H54 (cell line): ENCODE measurements around the gene CMBL.
"Not testable (repeated sequence)": the region's sequence is repeated elsewhere in the genome, so short reads cannot be mapped to it uniquely, and the experiment has no call there.

Experiments
- DNase-seq: peaks from one replicate; pipeline ENCODE4 v3.0.0; 2011; ENCODE audit warnings: low spot score, mixed read lengths; ENCODE audit not compliant: insufficient read length
- FAIRE-seq: peaks from 3 replicates; lab custom pipeline; 2011; peaks lifted over from hg19 to GRCh38; lab: Jason Lieb, UNC
- POLR2A ChIP-seq: IDR thresholded peaks from 2 replicates; pipeline ENCODE4 v1.6.1; 2011; ENCODE audit warnings: low read depth, mild to moderate bottlenecking, low read length

CMBL gene

DNA sequence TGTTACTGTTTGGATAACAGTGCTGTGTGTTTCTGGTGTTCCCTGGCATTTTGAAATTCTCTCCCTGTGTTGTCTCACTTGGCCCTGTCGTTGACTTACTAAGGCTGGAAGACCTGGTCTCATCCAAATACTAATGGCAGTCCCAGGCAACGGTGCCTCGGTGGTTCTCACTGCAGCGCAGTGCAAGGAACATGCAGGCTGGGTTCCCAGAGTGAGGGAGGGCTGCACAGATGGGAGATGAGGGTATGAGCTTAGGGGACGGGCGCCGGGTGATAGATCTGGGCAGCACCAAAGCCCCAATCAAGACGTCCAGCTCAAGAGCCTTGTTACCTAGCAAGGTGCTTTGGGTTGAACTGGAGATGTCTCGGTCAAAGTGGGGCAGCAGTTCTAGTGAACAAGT lies 46.6 kb downstream of the CMBL start:
- no peak for TF ChIP-seq POLR2A
- FAIRE-seq (no peak), DNase-seq (no peak)

DNA sequence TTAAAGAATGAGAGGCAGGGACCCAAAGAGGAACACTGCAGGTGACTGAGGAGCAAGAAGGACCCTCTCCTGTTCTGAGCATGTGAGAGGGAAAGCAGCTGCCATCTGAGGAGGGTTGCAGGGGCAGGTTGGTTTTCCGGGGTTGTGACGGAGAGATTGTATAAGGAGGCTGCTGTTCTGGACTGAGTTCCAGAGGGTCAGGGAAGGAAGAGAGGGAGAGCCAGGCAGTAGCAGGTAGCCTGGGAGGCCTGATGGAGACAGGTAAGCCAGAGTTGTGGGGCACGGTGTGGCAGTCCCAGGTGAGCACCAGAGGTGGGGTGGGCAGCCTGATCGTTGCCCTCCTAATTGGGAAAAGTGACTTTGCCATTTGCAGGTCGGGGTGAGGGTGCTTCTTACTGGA lies 47.8 kb downstream of the CMBL start:
- DNase-seq (no peak), FAIRE-seq (no peak)
- TF ChIP-seq POLR2A: no peak

DNA sequence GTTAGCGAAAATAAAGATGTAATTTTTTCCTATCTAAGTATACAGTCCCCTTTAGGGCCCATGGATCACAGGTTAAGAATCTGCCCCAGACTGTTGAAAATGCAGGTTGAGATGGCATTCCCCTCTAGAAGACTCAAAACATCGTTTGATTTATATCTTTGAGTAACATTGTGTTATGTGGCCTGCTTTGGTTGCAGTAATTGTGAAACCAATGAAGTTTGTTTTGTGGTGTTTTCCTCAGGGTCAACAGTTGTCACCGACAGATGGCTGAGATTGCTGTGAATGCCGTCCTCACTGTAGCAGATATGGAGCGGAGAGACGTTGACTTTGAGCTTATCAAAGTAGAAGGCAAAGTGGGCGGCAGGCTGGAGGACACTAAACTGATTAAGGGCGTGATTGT lies 49.8 kb downstream of the CMBL start:
- no peak for DNase-seq
- no peak for FAIRE-seq
- no peak for TF ChIP-seq POLR2A

- no peak for DNase-seq
- no peak for TF ChIP-seq POLR2A
- no peak for FAIRE-seq
Measured at GRCh38 chr5:10254686-10255085, 53.0 kb downstream of the CMBL start.

DNA sequence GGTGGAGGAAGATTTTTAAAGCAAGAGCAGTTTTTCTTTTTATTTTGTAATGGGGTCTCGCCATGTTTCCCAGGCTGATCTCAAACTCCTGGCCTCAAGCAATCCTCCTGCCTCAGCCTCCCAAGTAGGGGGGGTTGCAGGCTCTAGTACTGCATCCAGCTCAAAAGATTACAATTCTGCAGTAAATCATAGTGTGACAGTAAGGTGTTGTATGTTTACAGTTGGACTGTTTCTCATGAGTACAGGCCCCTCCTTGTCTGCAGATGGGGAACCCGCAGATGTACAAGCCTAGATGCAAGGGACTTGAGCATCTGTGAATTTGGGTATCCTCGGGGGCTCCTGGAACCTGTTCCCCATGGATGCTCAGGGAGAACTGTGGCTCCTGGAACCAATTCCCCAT lies 54.3 kb downstream of the CMBL start:
- FAIRE-seq (no peak), DNase-seq (no peak)
- TF ChIP-seq POLR2A: no peak

DNA sequence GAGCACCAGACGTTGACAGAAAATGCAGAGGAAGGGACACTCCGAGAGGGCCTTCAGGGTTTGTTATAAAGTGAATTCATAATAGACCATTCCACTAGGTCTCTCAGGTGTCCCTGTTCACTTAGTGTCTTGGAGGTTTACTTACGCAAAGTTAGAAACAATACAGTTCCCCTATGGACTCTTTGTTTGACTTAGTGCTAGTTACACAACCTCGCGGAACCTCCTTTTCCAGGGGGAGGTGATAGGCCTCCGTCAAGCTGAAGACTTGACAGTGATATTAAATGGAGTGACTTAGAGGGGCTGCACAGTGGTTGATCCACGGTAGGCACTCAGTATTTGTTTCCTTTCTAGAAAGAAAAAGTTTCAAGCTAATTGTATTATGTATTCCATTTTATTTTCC lies 56.3 kb downstream of the CMBL start:
- no peak for TF ChIP-seq POLR2A

GRCh38 chr5:10250806-10251276 lies 56.9 kb downstream of the CMBL start:
- DNase-seq (no peak), FAIRE-seq (no peak)
- no peak for TF ChIP-seq POLR2A

More for the DNA sequence above, 56.3 kb downstream of the CMBL start:
- DNase-seq (no peak), FAIRE-seq (no peak)

- peak; percentile 85 for TF ChIP-seq POLR2A
- FAIRE-seq (no peak), DNase-seq (peak; percentile 93)
Measured at GRCh38 chr5:10249948-10250805, 57.5 kb downstream of the CMBL start, which contains the start of gene CCT5. Gene CCT5, plus strand, starts transcription at chr5:10250280. Its CDS starts 61 bp downstream, at chr5:10250341.

GRCh38 chr5:10248378-10249260 lies 59.1 kb downstream of the CMBL start:
- FAIRE-seq: no peak
- DNase-seq: no peak
- TF ChIP-seq POLR2A: no peak

GRCh38 chr5:10247217-10247616 lies 60.5 kb downstream of the CMBL start:
- DNase-seq, FAIRE-seq: not testable (repeated sequence)

- DNase-seq: no peak
- no peak for FAIRE-seq
- no peak for TF ChIP-seq POLR2A
Measured at GRCh38 chr5:10246761-10247160, 60.9 kb downstream of the CMBL start.

DNA sequence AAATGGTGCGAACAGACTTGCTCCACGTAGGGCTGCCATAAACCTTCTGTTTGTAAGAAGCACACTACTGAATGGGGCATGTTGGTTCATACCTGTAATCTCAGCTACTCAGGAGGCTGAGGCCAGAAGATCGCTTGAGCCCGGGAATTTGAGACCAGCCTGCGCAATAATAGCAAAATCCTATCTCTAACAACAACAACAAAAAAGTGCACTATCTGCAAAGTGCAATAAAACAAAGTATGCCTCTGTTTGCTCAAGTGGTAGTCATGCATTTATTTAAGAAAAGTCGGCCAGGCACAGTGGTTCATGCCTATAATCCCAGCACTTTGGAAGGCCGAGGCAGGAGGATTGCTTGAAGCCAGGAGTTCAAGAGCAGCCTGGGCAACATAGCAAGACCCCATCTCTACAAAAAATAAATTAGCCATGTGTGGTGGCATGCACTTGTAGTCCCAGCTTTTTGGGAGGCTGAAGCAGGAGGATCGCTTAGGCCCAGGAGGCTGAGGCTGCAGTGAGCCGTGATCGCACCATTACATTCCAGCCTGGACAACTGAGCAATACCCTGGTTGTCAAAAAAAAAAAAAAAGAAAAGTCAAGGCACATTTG lies 63.3 kb downstream of the CMBL start:
- no peak for TF ChIP-seq POLR2A
- no peak for DNase-seq
- FAIRE-seq: no peak

- FAIRE-seq: no peak
Measured at GRCh38 chr5:10243660-10244240, 64.0 kb downstream of the CMBL start.

More at GRCh38 chr5:10243660-10244240, 64.0 kb downstream of the CMBL start:
- no peak for DNase-seq
- TF ChIP-seq POLR2A: no peak
